HG02973 (cell line): ENCODE results near the gene RASEF.

Experiments used
- ATAC-seq: cut with Tn5 transposase; IDR thresholded peaks from one replicate; pipeline ENCODE4 v1.9.1; 2021; ENCODE audit warnings: moderate library complexity; ENCODE audit not compliant: unreplicated experiment

The RASEF gene

GRCh38 chr9:83059417-83059816, 3.5 kb downstream of the RASEF start:
- ATAC-seq: no peak

GRCh38 chr9:83056911-83057310, 6.0 kb downstream of the RASEF start:
- ATAC-seq: no peak

- ATAC-seq: no peak
These were observed 6.8 kb downstream of the RASEF start for GRCh38 chr9:83056174-83056573.

GRCh38 chr9:83047839-83048775, 14.8 kb downstream of the RASEF start:
- no peak for ATAC-seq

GRCh38 chr9:83043597-83043996, 19.3 kb downstream of the RASEF start:
- ATAC-seq: no peak

- ATAC-seq: no peak
These were observed 21.2 kb downstream of the RASEF start for GRCh38 chr9:83041771-83042170.

- no peak for ATAC-seq
These were observed 23.6 kb downstream of the RASEF start for GRCh38 chr9:83039303-83039702.

- no peak for ATAC-seq
These were observed 26.9 kb downstream of the RASEF start for GRCh38 chr9:83036043-83036442.

GRCh38 chr9:83035143-83035542, 27.8 kb downstream of the RASEF start:
- no peak for ATAC-seq

- ATAC-seq: no peak
These were observed 28.4 kb downstream of the RASEF start for GRCh38 chr9:83034587-83034986.

- ATAC-seq: no peak
These were observed 28.9 kb downstream of the RASEF start for GRCh38 chr9:83034026-83034425.

GRCh38 chr9:83032065-83032625, 30.8 kb downstream of the RASEF start:
- no peak for ATAC-seq

GRCh38 chr9:83030391-83031107, 32.4 kb downstream of the RASEF start:
- ATAC-seq: no peak

- ATAC-seq: no peak
These were observed 33.3 kb downstream of the RASEF start for GRCh38 chr9:83029531-83030137.

GRCh38 chr9:83027153-83027891, 35.6 kb downstream of the RASEF start:
- no peak for ATAC-seq

- no peak for ATAC-seq
These were observed 38.3 kb downstream of the RASEF start for GRCh38 chr9:83024506-83025125.

- no peak for ATAC-seq
These were observed 39.8 kb downstream of the RASEF start for GRCh38 chr9:83023151-83023550.

GRCh38 chr9:83020864-83021263, 42.1 kb downstream of the RASEF start:
- ATAC-seq: no peak

GRCh38 chr9:83020327-83020726, 42.6 kb downstream of the RASEF start:
- ATAC-seq: no peak

- ATAC-seq: no peak
These were observed 43.7 kb downstream of the RASEF start for GRCh38 chr9:83019246-83019645.
